HepG2 (cell line): ENCODE data around the gene CTSW. TPM values are rescaled to one million over a fixed set of nuclear protein-coding genes. Genes with fewer than 3 reads are reported as not detected.

Experiments
- ARID3A ChIP-seq: IDR thresholded peaks from 2 replicates; pipeline ENCODE4 v1.6.1; 2012; ENCODE audit warnings: low read depth, low read length, improper control_type of control experiment
- ELF1 ChIP-seq: sonication (generic); formaldehyde crosslinking; IDR thresholded peaks from 2 replicates; pipeline ENCODE4 v1.4.0; 2020; ENCODE audit warnings: missing genetic modification reagents
- HES4 ChIP-seq: sonication (generic); formaldehyde crosslinking; IDR thresholded peaks from 2 replicates; pipeline ENCODE4 v1.9.0; 2021; ENCODE audit warnings: mild to moderate bottlenecking, missing genetic modification reagents, borderline replicate concordance
- HHEX ChIP-seq: IDR thresholded peaks from 2 replicates; pipeline ENCODE4 v1.6.1; 2016; ENCODE audit warnings: control low read depth
- KMT2B ChIP-seq: IDR thresholded peaks from 2 replicates; pipeline ENCODE4 v1.6.1; 2016; ENCODE audit warnings: missing genetic modification reagents, missing compliant biosample characterization
- NR2F2 ChIP-seq: IDR thresholded peaks from 2 replicates; pipeline ENCODE4 v1.6.1; 2012; ENCODE audit warnings: low read depth, inconsistent platforms, borderline replicate concordance
- PHF21A ChIP-seq: sonication (generic); formaldehyde crosslinking; IDR thresholded peaks from 2 replicates; pipeline ENCODE4 v1.5.0; 2020; ENCODE audit warnings: mild to moderate bottlenecking, missing genetic modification reagents
- PHF5A ChIP-seq: IDR thresholded peaks from one replicate; pipeline ENCODE4 v1.6.1; 2018; ENCODE audit warnings: low read depth, missing genetic modification reagents; ENCODE audit not compliant: unreplicated experiment
- PHF8 ChIP-seq: sonication (generic); formaldehyde crosslinking; IDR thresholded peaks from 2 replicates; pipeline ENCODE4 v1.5.0; 2020; ENCODE audit warnings: missing genetic modification reagents
- SAFB2 ChIP-seq: sonication (generic); formaldehyde crosslinking; IDR thresholded peaks from 2 replicates; pipeline ENCODE4 v1.5.1; 2020; ENCODE audit warnings: missing genetic modification reagents, low read depth, mild to moderate bottlenecking, borderline replicate concordance
- SMARCC2 ChIP-seq: fragments of 450-650 bp; IDR thresholded peaks from 2 replicates; pipeline ENCODE4 v1.6.1; 2017; ENCODE audit warnings: antibody characterized with exemption, mild to moderate bottlenecking
- SP140L ChIP-seq: sonication (generic); formaldehyde crosslinking; IDR thresholded peaks from 2 replicates; pipeline ENCODE4 v1.4.0; 2020; ENCODE audit warnings: missing genetic modification reagents, borderline replicate concordance
- SRSF9 ChIP-seq: fragments of 200-400 bp; formaldehyde crosslinking; IDR thresholded peaks from 2 replicates; pipeline ENCODE4 v1.6.1; 2018; ENCODE audit warnings: borderline replicate concordance, mild to moderate bottlenecking, low read depth, low read length; ENCODE audit not compliant: insufficient read depth, poor library complexity, severe bottlenecking
- ZFP36L1 ChIP-seq: sonication (generic); formaldehyde crosslinking; IDR thresholded peaks from 2 replicates; pipeline ENCODE4 v1.8.0; 2022; ENCODE audit warnings: mild to moderate bottlenecking, missing genetic modification reagents, moderate library complexity
- ZNF142 ChIP-seq: sonication (generic); formaldehyde crosslinking; IDR thresholded peaks from 2 replicates; pipeline ENCODE4 v1.4.0; 2020; ENCODE audit warnings: missing genetic modification reagents
- ZNF207 ChIP-seq: fragments of 450-650 bp; IDR thresholded peaks from 2 replicates; pipeline ENCODE4 v1.6.1; 2016; ENCODE audit warnings: antibody characterized with exemption, borderline replicate concordance
- ZNF543 ChIP-seq: sonication (generic); formaldehyde crosslinking; IDR thresholded peaks from 2 replicates; pipeline ENCODE4 v1.4.0; 2020; ENCODE audit warnings: mild to moderate bottlenecking, missing genetic modification reagents
- ZNF564 ChIP-seq: sonication (generic); formaldehyde crosslinking; IDR thresholded peaks from 2 replicates; pipeline ENCODE4 v1.8.1; 2023; ENCODE audit warnings: mild to moderate bottlenecking, missing genetic modification reagents
- ZNF772 ChIP-seq: sonication (generic); formaldehyde crosslinking; IDR thresholded peaks from 2 replicates; pipeline ENCODE4 v1.5.0; 2020; ENCODE audit warnings: mild to moderate bottlenecking, missing genetic modification reagents
- ZNF773 ChIP-seq: sonication (generic); formaldehyde crosslinking; IDR thresholded peaks from 2 replicates; pipeline ENCODE4 v1.4.0; 2020; ENCODE audit warnings: missing genetic modification reagents, borderline replicate concordance
- ZNF776 ChIP-seq: sonication (generic); formaldehyde crosslinking; IDR thresholded peaks from 2 replicates; pipeline ENCODE4 v1.4.0; 2020; ENCODE audit warnings: mild to moderate bottlenecking, missing genetic modification reagents
- ZNF782 ChIP-seq: sonication (generic); formaldehyde crosslinking; IDR thresholded peaks from 2 replicates; pipeline ENCODE4 v1.4.0; 2020; ENCODE audit warnings: missing genetic modification reagents, mild to moderate bottlenecking, borderline replicate concordance
- ZNF83 ChIP-seq: sonication (generic); formaldehyde crosslinking; IDR thresholded peaks from 2 replicates; pipeline ENCODE4 v1.4.0; 2020; ENCODE audit warnings: missing genetic modification reagents, mild to moderate bottlenecking, borderline replicate concordance
- ZSCAN12 ChIP-seq: sonication (generic); formaldehyde crosslinking; IDR thresholded peaks from 2 replicates; pipeline ENCODE4 v1.9.0; 2021; ENCODE audit warnings: mild to moderate bottlenecking, missing genetic modification reagents
- polyA plus RNA-seq, 8 experiments: library from polyadenylated mRNA; depleted of rRNA in 3 of 8; stranded (reverse) in 7 of 8; unstranded in 1 of 8; fragments of >200 nt; fragmentation: Illumina TruSeq in 4 of 8; extraction: Trizol in 4 of 8; gene quantifications; 2 replicates each; pipeline versions ENCODE4 v1.2.1 to v1.2.3, GENCODE V29; 2011 to 2016; ENCODE audit warnings: low read depth in 4 of 8, missing spikeins in 1 of 8, mixed read lengths in 1 of 8; ENCODE audit not compliant: insufficient read depth in 1 of 8
- total RNA-seq, 5 experiments: library from RNA; depleted of rRNA; stranded (reverse); fragments of >200 nt; fragmentation: Illumina TruSeq; extraction: Trizol; gene quantifications; 2 replicates each; pipeline ENCODE4 v1.2.3, GENCODE V29; 2016; ENCODE audit warnings: low read depth in 1 of 5

CTSW gene
- total and polyA plus RNA-seq, 2 of the 13 experiments (the other 11 are each of a cell fraction or from before 2014, with no cell fraction given) = 0.09 TPM; not detected in 1

- TF ChIP-seq KMT2B (CRISPR knock-in tag) = 0 out of 2 replicates have a peak, but pooled peaks have one; percentile 39
- peak; percentile 32; the same call in 1 of the 2 replicates for TF ChIP-seq HES4 (CRISPR knock-in tag)
- no peak for TF ChIP-seq ARID3A
- no peak for TF ChIP-seq SMARCC2
- TF ChIP-seq NR2F2 = no peak
- peak; percentile 29; the same call in 1 of the 2 replicates for TF ChIP-seq ELF1 (CRISPR knock-in tag)
- TF ChIP-seq SRSF9 = no peak
- peak; percentile 56; the same call in 1 of the 2 replicates for TF ChIP-seq ZNF543 (CRISPR knock-in tag)
- TF ChIP-seq PHF8 (CRISPR knock-in tag) = peak; percentile 72
- no peak for TF ChIP-seq HHEX
- peak; percentile 88; the same call in 1 of the 2 replicates for TF ChIP-seq ZNF776 (CRISPR knock-in tag)
- TF ChIP-seq ZNF142 = no peak
- TF ChIP-seq PHF5A = no peak
- TF ChIP-seq PHF21A (CRISPR knock-in tag) = peak; percentile 30; the same call in 1 of the 2 replicates
- peak; percentile 80; the same call in 1 of the 2 replicates for TF ChIP-seq ZFP36L1 (CRISPR knock-in tag)
- TF ChIP-seq ZNF772 (CRISPR knock-in tag) = peak; percentile 67; the same call in 1 of the 2 replicates
- no peak for TF ChIP-seq ZNF207
- TF ChIP-seq ZNF773 (CRISPR knock-in tag) = peak; percentile 54; the same call in 1 of the 2 replicates
- no peak for TF ChIP-seq ZSCAN12 (CRISPR knock-in tag)
- no peak for TF ChIP-seq SP140L (CRISPR knock-in tag)
- no peak for TF ChIP-seq ZNF83
- TF ChIP-seq SAFB2 (CRISPR knock-in tag) = no peak
- no peak for TF ChIP-seq ZNF782 (CRISPR knock-in tag)
- no peak for TF ChIP-seq ZNF564 (CRISPR knock-in tag)
These were observed 19.9 kb downstream of the CTSW start (continued) for GRCh38 chr11:65899356-65900124.
